ENCODE results near the gene TENT4A. TPM values are rescaled to one million over a fixed set of nuclear protein-coding genes. Genes with fewer than 3 reads are reported as not detected.

The TENT4A gene
- total RNA-seq, 4 donors from 2014 or later, result 11.9 to 15.2 (median 12.7) TPM

DNA sequence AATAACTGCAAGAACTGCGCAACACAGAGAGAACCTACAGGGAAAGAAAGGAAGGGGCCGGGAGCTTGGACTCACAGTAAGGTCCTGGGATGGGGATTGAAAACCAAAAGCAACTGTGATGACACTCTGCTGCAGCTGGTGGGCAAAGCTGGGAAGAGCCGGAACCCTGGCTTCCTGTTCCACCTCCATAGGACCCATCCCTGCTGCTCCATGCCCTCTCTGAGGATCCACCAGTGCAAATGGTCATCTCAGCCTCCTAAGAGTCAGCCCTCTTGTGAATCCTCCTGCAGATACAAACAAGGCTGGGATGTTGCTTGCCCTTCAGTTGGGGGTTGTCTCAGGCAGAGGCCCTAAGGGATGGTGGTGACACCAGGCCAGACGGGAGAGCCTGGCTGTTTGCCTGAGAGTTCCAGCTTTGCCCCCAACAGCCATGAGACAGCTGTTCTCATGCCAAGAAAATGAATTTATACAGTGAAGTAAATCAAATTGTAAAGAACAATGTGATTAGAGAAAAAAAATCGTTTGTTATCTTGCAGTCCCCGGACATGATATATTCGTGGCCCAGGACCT is 90.8 kb downstream of the TENT4A start:
- in situ Hi-C loops (cut with MboI; ENCODE audit: low sequenced_read_pairs in 4 of 4) (no loop called here), intact Hi-C loops (cut with DNase I; ENCODE audit: low total_unique reads) (no loop called here)
- no peak for ATAC-seq
- no peaks in the 10 kb centered on the region for H3K36me3 ChIP-seq
- H3K9me3 ChIP-seq, result no peaks in the 10 kb centered on the region
- no peak overlapping the region for H3K4me3 ChIP-seq
- TF ChIP-seq POLR2A (IDR thresholded peaks at IDR 0.05), result no peak
- TF ChIP-seq, protein P1, sequence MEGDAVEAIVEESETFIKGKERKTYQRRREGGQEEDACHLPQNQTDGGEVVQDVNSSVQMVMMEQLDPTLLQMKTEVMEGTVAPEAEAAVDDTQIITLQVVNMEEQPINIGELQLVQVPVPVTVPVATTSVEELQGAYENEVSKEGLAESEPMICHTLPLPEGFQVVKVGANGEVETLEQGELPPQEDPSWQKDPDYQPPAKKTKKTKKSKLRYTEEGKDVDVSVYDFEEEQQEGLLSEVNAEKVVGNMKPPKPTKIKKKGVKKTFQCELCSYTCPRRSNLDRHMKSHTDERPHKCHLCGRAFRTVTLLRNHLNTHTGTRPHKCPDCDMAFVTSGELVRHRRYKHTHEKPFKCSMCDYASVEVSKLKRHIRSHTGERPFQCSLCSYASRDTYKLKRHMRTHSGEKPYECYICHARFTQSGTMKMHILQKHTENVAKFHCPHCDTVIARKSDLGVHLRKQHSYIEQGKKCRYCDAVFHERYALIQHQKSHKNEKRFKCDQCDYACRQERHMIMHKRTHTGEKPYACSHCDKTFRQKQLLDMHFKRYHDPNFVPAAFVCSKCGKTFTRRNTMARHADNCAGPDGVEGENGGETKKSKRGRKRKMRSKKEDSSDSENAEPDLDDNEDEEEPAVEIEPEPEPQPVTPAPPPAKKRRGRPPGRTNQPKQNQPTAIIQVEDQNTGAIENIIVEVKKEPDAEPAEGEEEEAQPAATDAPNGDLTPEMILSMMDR (IDR thresholded peaks at IDR 0.05 in 4 of 5, conservative IDR thresholded peaks at IDR 0.05 in 1 of 5), result no peak
- DNase-seq, result no peak
- no peaks in the 10 kb centered on the region for H3K4me1 ChIP-seq
- no peaks in the 10 kb centered on the region for H3K27me3 ChIP-seq
- H3K27ac ChIP-seq, result no peak overlapping the region

DNA sequence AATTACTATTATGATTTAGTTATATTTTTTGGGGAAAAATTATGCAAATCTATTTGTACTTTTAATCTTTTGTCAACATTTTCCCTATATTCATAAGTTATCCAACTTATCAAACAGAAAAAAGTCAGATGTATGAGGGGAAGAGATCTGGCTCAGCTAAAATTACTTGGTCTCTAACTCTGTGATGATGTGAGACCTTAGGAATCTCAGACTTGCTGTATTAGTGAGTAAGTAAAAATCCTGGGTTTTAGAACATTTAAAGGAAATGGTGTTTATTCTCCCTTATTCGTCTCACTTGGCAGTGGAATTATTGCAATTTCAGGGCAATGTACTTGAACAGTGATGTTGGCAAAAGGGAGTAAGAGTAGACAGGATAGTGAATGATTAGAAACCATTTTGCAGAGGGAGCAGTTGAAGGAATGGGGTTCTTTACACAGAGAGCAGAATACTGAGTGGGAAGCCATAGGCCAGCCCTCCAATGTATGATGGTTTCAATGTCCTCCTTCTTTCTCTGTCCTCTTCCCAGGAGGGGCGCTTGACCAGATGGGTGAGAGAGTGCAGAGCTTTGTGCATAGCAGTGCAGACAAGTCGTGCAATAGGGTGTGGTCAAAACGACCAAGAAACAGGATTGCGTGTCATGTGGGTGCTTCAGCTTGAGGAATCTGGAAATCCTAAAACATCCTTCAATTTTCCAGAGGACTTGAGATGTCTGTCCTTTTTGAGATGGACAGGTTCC is 91.7 kb downstream of the TENT4A start:
- ATAC-seq, result no peak
- DNase-seq, result no peak
- no peaks in the 10 kb centered on the region for H3K36me3 ChIP-seq
- in situ Hi-C loops (cut with MboI; ENCODE audit: low sequenced_read_pairs in 4 of 4) (no loop called here), intact Hi-C loops (cut with DNase I; ENCODE audit: low total_unique reads) (no loop called here)
- H3K27ac ChIP-seq, result no peak overlapping the region
- H3K27me3 ChIP-seq, result no peaks in the 10 kb centered on the region
- H3K4me1 ChIP-seq, result no peaks in the 10 kb centered on the region
- H3K9me3 ChIP-seq, result no peaks in the 10 kb centered on the region
- no peak overlapping the region for H3K4me3 ChIP-seq
- no peak for TF ChIP-seq POLR2A (IDR thresholded peaks at IDR 0.05)
- TF ChIP-seq, protein P1 (IDR thresholded peaks at IDR 0.05 in 4 of 5, conservative IDR thresholded peaks at IDR 0.05 in 1 of 5), result no peak

DNA sequence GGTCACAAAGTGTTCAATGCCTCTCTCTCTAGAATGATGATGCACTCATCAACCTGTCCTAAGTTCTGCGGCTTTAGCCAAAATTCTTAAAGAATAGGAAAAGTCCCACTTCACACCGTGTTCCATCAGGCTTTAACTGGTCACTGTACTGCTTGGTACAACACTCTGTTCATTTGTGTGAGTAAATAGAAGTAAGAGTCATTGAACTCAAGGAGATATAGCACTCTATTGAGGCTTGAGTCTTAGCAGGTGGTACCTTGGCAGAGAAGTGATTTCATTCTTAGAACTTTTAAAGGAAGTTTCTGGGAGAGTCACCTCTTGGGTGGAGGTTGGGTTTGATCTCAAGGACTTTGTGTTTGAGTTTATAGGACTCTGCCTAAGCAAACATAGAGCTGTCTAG is 92.6 kb downstream of the TENT4A start:
- Histone ChIP-seq H3K4me3 (no peak overlapping the region), H3K36me3 (no peaks in the 10 kb centered on the region), H3K27ac (no peak overlapping the region), H3K27me3 (no peaks in the 10 kb centered on the region), H3K9me3 (no peaks in the 10 kb centered on the region), H3K4me1 (no peaks in the 10 kb centered on the region)
- no peak for ATAC-seq
- DNase-seq, result no peak
- TF ChIP-seq POLR2A (IDR thresholded peaks at IDR 0.05), result no peak
- TF ChIP-seq, protein P1 (IDR thresholded peaks at IDR 0.05 in 4 of 5, conservative IDR thresholded peaks at IDR 0.05 in 1 of 5), result no peak
- intact Hi-C loops (cut with DNase I; ENCODE audit: low total_unique reads) (no loop called here), in situ Hi-C loops (cut with MboI; ENCODE audit: low sequenced_read_pairs in 4 of 4) (no loop called here)

Other genes with a start within 250 kb of the TENT4A start
- gene NSUN2, start 80.4 kb upstream of the TENT4A start, total RNA-seq, result 10 to 100 TPM; 29.4 to 45.9 (median 38.0) TPM
- gene SRD5A1, start 80.0 kb upstream of the TENT4A start, total RNA-seq, result 1 to 10 TPM in 3 of 4 donors, under 1 TPM in 1; 0.75 to 4.3 (median 3.3) TPM